Tibial nerve (tissue), 4 donors: Measurements from ENCODE around the gene SLC7A4. TPM values are rescaled to one million over a fixed set of nuclear protein-coding genes. Genes with fewer than 3 reads are reported as not detected.
A peak's percentile ranks its signal among the peaks of the same experiment; 100 is the strongest.
"Not testable (repeated sequence)": the region's sequence is repeated elsewhere in the genome, so short reads cannot be mapped to it uniquely, and the experiment has no call there.

Experiments used
- DNase-seq, 2 donors: peaks; one replicate each; pipeline ENCODE4 v3.0.0-alpha.2; 2019; ENCODE audit warnings: low spot score in 2 of 2
- H3K27ac ChIP-seq, 4 donors: fragments of 200-600 bp; sonication (generic) in 3 of 4; one replicate each; pipeline ENCODE4 v1.5.1; 2017 to 2019; ENCODE audit warnings: mild to moderate bottlenecking in 1 of 4
- H3K27me3 ChIP-seq, 2 donors: fragments of 200-600 bp; sonication (generic) in 1 of 2; one replicate each; pipeline versions ENCODE4 v1.5.1 to v1.6.0; 2017 to 2019
- H3K36me3 ChIP-seq, 3 donors: fragments of 200-600 bp; sonication (generic); one replicate each; pipeline ENCODE4 v1.5.1; 2018 to 2019
- H3K4me1 ChIP-seq, 4 donors: fragments of 200-600 bp; sonication (generic) in 3 of 4; one replicate each; pipeline ENCODE4 v1.5.1; 2017 to 2019
- H3K4me3 ChIP-seq, 4 donors: fragments of 200-600 bp; sonication (generic) in 3 of 4; one replicate each; pipeline ENCODE4 v1.5.1; 2017 to 2019; ENCODE audit warnings: mild to moderate bottlenecking in 1 of 4, moderate library complexity in 1 of 4
- H3K9me3 ChIP-seq, 4 donors: fragments of 200-600 bp; sonication (generic) in 3 of 4; one replicate each; pipeline ENCODE4 v1.5.1; 2017 to 2019
- CTCF ChIP-seq, 5 experiments: fragments of 200-600 bp in 3 of 5; fragments of 450-650 bp in 2 of 5; sonication (generic) in 3 of 5; IDR thresholded peaks; one replicate each; pipeline ENCODE4 v1.5.1; 2016 to 2019; ENCODE audit warnings: antibody characterized with exemption in 5 of 5, mild to moderate bottlenecking in 3 of 5, moderate library complexity in 2 of 5
- EP300 ChIP-seq, 2 donors: sonication (generic); formaldehyde crosslinking; IDR thresholded peaks; one replicate each; pipeline ENCODE4 v1.6.1; 2017; ENCODE audit warnings: antibody characterized with exemption in 2 of 2, mild to moderate bottlenecking in 1 of 2
- POLR2A ChIP-seq, 2 donors: fragments of 450-650 bp; IDR thresholded peaks; one replicate each; pipeline ENCODE4 v1.6.1; 2017; ENCODE audit warnings: antibody characterized with exemption in 2 of 2, mild to moderate bottlenecking in 2 of 2, moderate library complexity in 2 of 2
- WGBS, 2 donors: methylation state at CpG; one replicate each; pipeline ENCODE4 v1.1.5; 2018; 5-methylcytosine and 5-hydroxymethylcytosine counted together
- total RNA-seq, 4 donors: library from RNA; depleted of rRNA; stranded (reverse); fragments of >200 nt; gene quantifications; one replicate each; pipeline ENCODE4 v1.1.0, GENCODE V29; 2016

SLC7A4 gene
- total RNA-seq, 4 donors from 2014 or later = 0.22 to 1.3 TPM; not detected in 2

GRCh38 chr22:21042978-21043859 lies 10.9 kb upstream of the SLC7A4 start:
- DNase-seq = no peak
- 81 to 84% methylated on average over 6 of the region's 6 CpGs for WGBS, 2 donors

GRCh38 chr22:21041937-21042336 lies 9.6 kb upstream of the SLC7A4 start:
- H3K27ac ChIP-seq = no peak overlapping the region
- H3K4me1 ChIP-seq = peaks cover 0 to 34% (median 11%) of the 10 kb centered on the region in 4 donors
- TF ChIP-seq EP300 (IDR thresholded peaks at IDR 0.05) (no peak), CTCF (IDR thresholded peaks at IDR 0.05) (no peak), POLR2A (IDR thresholded peaks at IDR 0.05) (no peak)
- DNase-seq = no peak
- no peaks in the 10 kb centered on the region for H3K9me3 ChIP-seq
- no peaks in the 10 kb centered on the region for H3K27me3 ChIP-seq
- H3K4me3 ChIP-seq = no peak overlapping the region
- no peaks in the 10 kb centered on the region for H3K36me3 ChIP-seq
- 68 to 73% methylated on average over 4 of the region's 4 CpGs for WGBS, 2 donors

More at GRCh38 chr22:21042978-21043859, 10.9 kb upstream of the SLC7A4 start:
- no peak for TF ChIP-seq EP300 (IDR thresholded peaks at IDR 0.05)
- TF ChIP-seq POLR2A (IDR thresholded peaks at IDR 0.05) = no peak
- TF ChIP-seq CTCF (IDR thresholded peaks at IDR 0.05) = no peak
- Histone ChIP-seq H3K9me3 (no peaks in the 10 kb centered on the region), H3K27me3 (no peaks in the 10 kb centered on the region), H3K4me3 (no peak overlapping the region), H3K36me3 (no peaks in the 10 kb centered on the region), H3K4me1 (peaks cover 0 to 24% (median 11%) of the 10 kb centered on the region in 4 donors), H3K27ac (no peak overlapping the region)

GRCh38 chr22:21039158-21039557 lies 6.8 kb upstream of the SLC7A4 start:
- not testable (repeated sequence) for H3K36me3 ChIP-seq, DNase-seq, H3K4me3 ChIP-seq, H3K9me3 ChIP-seq, H3K27me3 ChIP-seq, H3K27ac ChIP-seq
- H3K4me1 ChIP-seq = peaks cover 0 to 13% (median 0%) of the 10 kb centered on the region in 4 donors
- 74 to 88% methylated on average over 5 of the region's 5 CpGs for WGBS, 2 donors

- Histone ChIP-seq H3K27ac (peak overlapping the region in 2 of 4 donors; percentile 3 to 22), H3K9me3 (no peaks in the 10 kb centered on the region), H3K36me3 (no peaks in the 10 kb centered on the region), H3K4me3 (no peak overlapping the region), H3K4me1 (peaks cover 0 to 13% (median 0%) of the 10 kb centered on the region in 4 donors), H3K27me3 (no peaks in the 10 kb centered on the region)
- DNase-seq = no peak
- 25 to 29% methylated on average over 2 of the region's 2 CpGs for WGBS, 2 donors
- no peak for TF ChIP-seq CTCF (IDR thresholded peaks at IDR 0.05)
- TF ChIP-seq POLR2A (IDR thresholded peaks at IDR 0.05) = no peak
- TF ChIP-seq EP300 (IDR thresholded peaks at IDR 0.05) = no peak
These were observed 6.0 kb upstream of the SLC7A4 start for GRCh38 chr22:21038405-21038804.

- H3K27me3 ChIP-seq = peaks cover 0 to 30% of the 10 kb centered on the region in 2 donors
- no peaks in the 10 kb centered on the region for H3K9me3 ChIP-seq
- TF ChIP-seq POLR2A (IDR thresholded peaks at IDR 0.05) (no peak), CTCF (IDR thresholded peaks at IDR 0.05) (no peak), EP300 (IDR thresholded peaks at IDR 0.05) (no peak)
- no peak overlapping the region for H3K27ac ChIP-seq
- DNase-seq = no peak
- 84 to 88% methylated on average over 3 of the region's 3 CpGs for WGBS, 2 donors
- H3K4me1 ChIP-seq = peaks cover 0 to 31% (median 9%) of the 10 kb centered on the region in 4 donors
- no peak overlapping the region for H3K4me3 ChIP-seq
- H3K36me3 ChIP-seq = no peaks in the 10 kb centered on the region
These were observed 2.6 kb upstream of the SLC7A4 start for GRCh38 chr22:21034989-21035388.
